D721Med (cell line): ENCODE measurements around the gene TTYH3.

Experiments
- DNase-seq: peaks from one replicate; pipeline ENCODE4 v3.0.0; 2011; ENCODE audit warnings: low spot score; ENCODE audit not compliant: insufficient read length
- FAIRE-seq: peaks from 2 replicates; lab custom pipeline; 2011; peaks lifted over from hg19 to GRCh38; lab: Jason Lieb, UNC
- TF ChIP-seq, protein P1 (sequence below): IDR thresholded peaks from 2 replicates; pipeline ENCODE4 v1.5.1; 2012; ENCODE audit warnings: mild to moderate bottlenecking, control low read depth; ENCODE audit not compliant: insufficient read depth; ENCODE audit errors: missing control alignments

TTYH3 gene

GRCh38 chr7:2700141-2700850 lies 68.5 kb downstream of the TTYH3 start:
- TF ChIP-seq, protein P1, sequence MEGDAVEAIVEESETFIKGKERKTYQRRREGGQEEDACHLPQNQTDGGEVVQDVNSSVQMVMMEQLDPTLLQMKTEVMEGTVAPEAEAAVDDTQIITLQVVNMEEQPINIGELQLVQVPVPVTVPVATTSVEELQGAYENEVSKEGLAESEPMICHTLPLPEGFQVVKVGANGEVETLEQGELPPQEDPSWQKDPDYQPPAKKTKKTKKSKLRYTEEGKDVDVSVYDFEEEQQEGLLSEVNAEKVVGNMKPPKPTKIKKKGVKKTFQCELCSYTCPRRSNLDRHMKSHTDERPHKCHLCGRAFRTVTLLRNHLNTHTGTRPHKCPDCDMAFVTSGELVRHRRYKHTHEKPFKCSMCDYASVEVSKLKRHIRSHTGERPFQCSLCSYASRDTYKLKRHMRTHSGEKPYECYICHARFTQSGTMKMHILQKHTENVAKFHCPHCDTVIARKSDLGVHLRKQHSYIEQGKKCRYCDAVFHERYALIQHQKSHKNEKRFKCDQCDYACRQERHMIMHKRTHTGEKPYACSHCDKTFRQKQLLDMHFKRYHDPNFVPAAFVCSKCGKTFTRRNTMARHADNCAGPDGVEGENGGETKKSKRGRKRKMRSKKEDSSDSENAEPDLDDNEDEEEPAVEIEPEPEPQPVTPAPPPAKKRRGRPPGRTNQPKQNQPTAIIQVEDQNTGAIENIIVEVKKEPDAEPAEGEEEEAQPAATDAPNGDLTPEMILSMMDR = no peak
- DNase-seq = no peak
- FAIRE-seq = no peak

GRCh38 chr7:2701424-2701823 lies 69.6 kb downstream of the TTYH3 start:
- TF ChIP-seq, protein P1 = no peak
- no peak for DNase-seq
- FAIRE-seq = no peak

DNA sequence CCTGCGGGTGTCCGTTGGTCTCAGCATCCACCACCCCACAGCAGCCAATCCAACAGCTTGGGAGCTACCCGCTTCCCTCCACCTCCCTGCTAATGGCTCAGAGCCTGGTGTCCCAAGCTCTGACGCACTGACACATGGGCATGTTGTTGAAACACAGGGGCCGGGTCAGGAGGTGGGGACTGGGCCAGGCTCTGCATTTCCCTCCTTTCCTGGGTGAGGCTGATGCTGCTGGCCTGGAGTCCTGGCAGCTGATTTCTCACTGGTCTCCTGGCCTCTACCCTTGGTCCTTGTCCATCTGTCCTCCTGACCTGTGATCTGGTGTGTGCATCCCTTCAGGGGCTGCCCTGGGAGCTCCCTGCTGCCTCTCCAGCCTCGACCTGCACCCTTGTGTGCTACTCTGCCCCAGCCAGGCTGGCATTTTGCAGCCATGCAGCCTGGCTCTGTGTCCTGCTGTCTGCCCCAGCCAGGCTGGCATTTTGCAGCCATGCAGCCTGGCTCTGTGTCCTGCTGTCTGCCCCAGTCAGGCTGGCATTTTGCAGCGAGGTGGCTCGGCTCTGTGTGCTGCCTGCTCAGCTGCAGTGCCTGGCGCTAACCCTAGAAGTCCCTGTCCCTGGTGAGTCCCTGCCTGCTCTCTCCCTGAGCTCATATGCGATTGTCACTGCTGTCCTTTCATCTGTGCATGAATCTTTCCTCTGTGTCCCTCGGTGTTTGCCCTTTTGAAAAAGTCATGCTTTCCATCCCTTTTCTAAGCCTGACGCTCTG lies 70.2 kb downstream of the TTYH3 start:
- DNase-seq (no peak), FAIRE-seq (no peak)
- TF ChIP-seq, protein P1 = no peak

DNA sequence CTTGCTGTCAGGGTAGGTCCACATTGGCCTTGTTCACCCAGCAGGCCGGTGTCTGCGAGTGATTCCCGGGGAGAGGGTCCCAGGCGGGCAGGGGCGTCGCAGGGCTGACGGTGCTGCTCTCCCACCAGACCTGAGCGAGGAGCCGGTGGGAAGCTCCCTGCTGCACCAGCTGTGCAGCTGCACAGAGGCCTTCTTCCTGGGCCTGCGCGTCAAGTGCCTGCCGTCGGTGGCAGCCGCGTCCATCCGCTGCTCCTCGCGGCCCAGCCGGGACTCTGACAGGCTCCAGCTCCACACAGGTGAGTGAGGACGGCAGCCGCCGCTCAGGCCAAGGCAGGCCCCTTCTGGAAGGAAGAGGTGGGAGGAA lies 70.8 kb downstream of the TTYH3 start:
- DNase-seq (no peak), FAIRE-seq (no peak)
- TF ChIP-seq, protein P1 = no peak

DNA sequence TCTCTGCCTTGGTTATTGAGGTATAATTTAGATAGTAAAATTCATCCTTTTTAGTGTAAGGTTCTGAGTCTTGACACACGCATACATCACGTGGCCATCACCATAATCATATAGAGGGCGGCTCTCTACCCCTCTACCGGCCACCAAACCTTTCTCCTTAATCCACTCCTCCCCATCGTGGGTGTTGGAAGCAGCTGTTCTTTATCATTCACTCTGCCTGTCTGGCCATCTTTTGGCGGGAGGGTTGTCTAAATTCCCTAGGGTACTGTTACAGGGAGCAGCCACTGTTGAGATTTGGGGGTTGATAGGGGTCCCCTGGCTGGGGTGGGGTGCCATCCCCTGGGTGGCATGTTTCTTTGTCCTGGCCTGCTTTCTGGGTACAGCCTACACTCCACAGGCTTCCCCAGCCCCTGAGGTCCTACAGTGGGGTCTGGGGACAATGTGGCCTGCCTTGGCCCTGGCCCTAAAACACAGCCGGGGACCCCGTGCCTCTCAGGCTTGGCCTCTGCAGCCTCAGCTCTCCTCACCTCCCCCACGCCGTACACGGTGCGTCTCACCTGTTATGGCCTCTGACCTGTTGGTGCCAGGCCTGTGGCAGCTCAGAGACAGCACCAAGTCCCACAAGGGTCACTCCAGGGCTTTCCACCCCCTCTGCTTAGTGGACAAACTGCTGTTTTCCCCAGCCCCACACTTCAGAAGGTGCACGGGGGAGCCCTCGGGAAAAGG lies 73.7 kb downstream of the TTYH3 start:
- TF ChIP-seq, protein P1 = no peak

DNA sequence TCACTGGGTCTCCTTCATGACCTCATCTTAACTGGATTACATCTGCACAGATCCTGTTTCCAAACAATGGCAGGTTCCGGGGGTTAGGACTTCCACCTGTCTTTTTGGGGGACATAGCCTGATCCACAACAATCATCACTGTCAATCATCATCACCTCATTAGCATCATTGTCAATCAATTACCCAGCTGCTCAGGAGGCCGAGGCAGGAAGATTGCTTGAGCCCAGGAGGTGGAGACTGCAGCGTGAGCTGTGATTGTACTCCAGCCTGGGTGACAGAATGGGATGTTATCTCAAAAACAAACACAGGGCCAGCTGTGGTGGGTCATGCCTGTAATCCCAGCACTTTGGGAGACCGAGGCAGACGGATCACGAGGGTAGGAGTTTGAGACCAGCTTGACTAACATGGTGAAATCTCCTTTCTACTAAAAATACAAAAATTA lies 74.9 kb downstream of the TTYH3 start:
- FAIRE-seq (no peak), DNase-seq (no peak)
- TF ChIP-seq, protein P1 = no peak

More for the DNA sequence above, 73.7 kb downstream of the TTYH3 start:
- FAIRE-seq (no peak), DNase-seq (no peak)
